B cell (primary cell): Measurements from ENCODE around the gene BZW1.

Experiments
- CTCF ChIP-seq: fragments of 200-600 bp; IDR thresholded peaks from one replicate; pipeline ENCODE4 v1.8.0; 2022; ENCODE audit warnings: antibody characterized with exemption, mild to moderate bottlenecking
- EZH2 ChIP-seq: IDR thresholded peaks from 2 replicates; pipeline ENCODE4 v1.6.1; 2012; ENCODE audit warnings: borderline replicate concordance, low read depth, mild to moderate bottlenecking, moderate library complexity, low read length; ENCODE audit not compliant: insufficient read depth, poor library complexity, severe bottlenecking

GRCh38 chr2:200829258-200829655 is 17.5 kb downstream of the BZW1 start:
- TF ChIP-seq CTCF (no peak), EZH2 (no peak)
